HEK293T (cell line): ENCODE results near the gene SEH1L.

Experiments
- ARNT ChIP-seq: fragments of 450-650 bp; IDR thresholded peaks from 2 replicates; pipeline ENCODE4 v1.6.1; 2017; ENCODE audit warnings: mild to moderate bottlenecking
- CTBP1 ChIP-seq: fragments of 450-650 bp; IDR thresholded peaks from 2 replicates; pipeline ENCODE4 v1.6.1; 2016; ENCODE audit warnings: borderline replicate concordance
- ELF4 ChIP-seq: fragments of 450-650 bp; IDR thresholded peaks from 2 replicates; pipeline ENCODE4 v1.6.1; 2017; ENCODE audit warnings: antibody characterized with exemption
- FOXK2 ChIP-seq: fragments of 450-650 bp; IDR thresholded peaks from 2 replicates; pipeline ENCODE4 v1.6.1; 2016; ENCODE audit warnings: mild to moderate bottlenecking
- NFRKB ChIP-seq: fragments of 450-650 bp; IDR thresholded peaks from 2 replicates; pipeline ENCODE4 v1.6.1; 2016; ENCODE audit warnings: mild to moderate bottlenecking, moderate library complexity
- ZNF384 ChIP-seq: fragments of 450-650 bp; IDR thresholded peaks from 2 replicates; pipeline ENCODE4 v1.6.1; 2016

GRCh38 chr18:12963069-12963468, 15.3 kb downstream of the SEH1L start:
- TF ChIP-seq ELF4, result no peak
- no peak for TF ChIP-seq ARNT
- TF ChIP-seq NFRKB, result no peak
- TF ChIP-seq ZNF384, result no peak
- no peak for TF ChIP-seq CTBP1
- TF ChIP-seq FOXK2, result no peak
